Right cardiac atrium (tissue), 5 donors: ENCODE results near the gene DLK1. TPM values are rescaled to one million over a fixed set of nuclear protein-coding genes. Genes with fewer than 3 reads are reported as not detected.

Experiments used
- ATAC-seq, 2 donors: fragments of 200-7000 bp; cut with Tn5 transposase; one replicate each; pipeline versions ENCODE4 v1.8.0 to v1.9.1; 2020; ENCODE audit warnings: moderate library complexity in 2 of 2, mild to moderate bottlenecking in 1 of 2
- DNase-seq, 3 donors: peaks; one replicate each; pipeline ENCODE4 v3.0.0-alpha.2; 2020
- H3K27ac ChIP-seq: one replicate; pipeline ENCODE4 v1.5.1; 2013; ENCODE audit warnings: mild to moderate bottlenecking, low read length, control low read depth, moderate library complexity
- H3K27me3 ChIP-seq: one replicate; pipeline ENCODE4 v1.6.1; 2013; ENCODE audit not compliant: control insufficient read depth, insufficient read depth
- H3K4me1 ChIP-seq: one replicate; pipeline ENCODE4 v1.6.1; 2013; ENCODE audit warnings: low read length; ENCODE audit not compliant: control insufficient read depth, insufficient read depth
- H3K4me3 ChIP-seq: one replicate; pipeline ENCODE4 v1.5.1; 2013; ENCODE audit warnings: low read length, control low read depth
- H3K9me3 ChIP-seq: one replicate; pipeline ENCODE4 v1.6.1; 2013; ENCODE audit warnings: low read length; ENCODE audit not compliant: control insufficient read depth
- WGBS: extraction: QIAGEN DNeasy Blood & Tissue Kit; methylation state at CpG from one replicate; pipeline ENCODE4 v1.1.7; 2013; 5-methylcytosine and 5-hydroxymethylcytosine counted together
- intact Hi-C, 4 donors: fragments of 100-400 bp; cut with DNase I; formaldehyde crosslinking; loops; one replicate each; pipeline versions ENCODE4 v1.11.0 to v1.14.0; 2022 to 2023
- polyA plus RNA-seq: library from polyadenylated mRNA; stranded (reverse); fragments of 200-250 nt; gene quantifications from one replicate; pipeline ENCODE4 v1.2.3, GENCODE V29; 2013
- total RNA-seq, 4 donors: library from RNA; stranded (reverse); fragmentation: NEBNext Ultra II Directional; extraction: Animal tissue kit (Norgen Biotek cat#: 25700); gene quantifications; one replicate each; pipeline ENCODE4 v1.2.1, GENCODE V29; 2021
- donor health status: healthy with polysubstance abuse.
- donor health status: DM: no; HTN: yes; CAD: no.
- donor health status: DM: no; HTN: no; CAD: no.
- donor health status: DM: no; HTN: yes; CAD: no; lungs with severe emphysema.
- donor health status: DM: yes; HTN: yes; CAD: no.

Gene DLK1
- total and polyA plus RNA-seq, 5 donors: 0.07 TPM; not detected in 4

- Histone ChIP-seq H3K27ac (no peak overlapping the region), H3K27me3 (no peaks in the 10 kb centered on the region), H3K4me1 (no peaks in the 10 kb centered on the region), H3K9me3 (no peaks in the 10 kb centered on the region), H3K4me3 (no peak overlapping the region)
- 94% methylated on average over 2 of the region's 2 CpGs for WGBS
- ATAC-seq (no peak), DNase-seq (no peak)
- intact Hi-C loops: no loop called here
Observed at GRCh38 chr14:100765296-100765695, 38.6 kb downstream of the DLK1 start.

- Histone ChIP-seq H3K27me3 (no peaks in the 10 kb centered on the region), H3K9me3 (no peaks in the 10 kb centered on the region), H3K4me1 (no peaks in the 10 kb centered on the region), H3K27ac (no peak overlapping the region), H3K4me3 (no peak overlapping the region)
- intact Hi-C loops: no loop called here
- ATAC-seq (no peak), DNase-seq (no peak)
- WGBS: 92% methylated on average over 7 of the region's 7 CpGs
Observed at GRCh38 chr14:100765991-100766390, 39.3 kb downstream of the DLK1 start.

GRCh38 chr14:100767003-100767787 is 40.5 kb downstream of the DLK1 start:
- no peak for ATAC-seq
- no peak overlapping the region for H3K27ac ChIP-seq
- intact Hi-C loops: no loop called here
- no peaks in the 10 kb centered on the region for H3K9me3 ChIP-seq
- H3K4me3 ChIP-seq: no peak overlapping the region
- H3K27me3 ChIP-seq: no peaks in the 10 kb centered on the region
- no peak for DNase-seq
- no peaks in the 10 kb centered on the region for H3K4me1 ChIP-seq
- WGBS: 78% methylated on average over 15 of the region's 15 CpGs

- H3K4me1 ChIP-seq: no peaks in the 10 kb centered on the region
- H3K27me3 ChIP-seq: no peaks in the 10 kb centered on the region
- DNase-seq (no peak), ATAC-seq (no peak)
- 73% methylated on average over 14 of the region's 14 CpGs for WGBS
- no peaks in the 10 kb centered on the region for H3K9me3 ChIP-seq
- H3K4me3 ChIP-seq: no peak overlapping the region
- intact Hi-C loops: no loop called here
- no peak overlapping the region for H3K27ac ChIP-seq
Observed at GRCh38 chr14:100767788-100768536, 41.3 kb downstream of the DLK1 start.

- WGBS: 75% methylated on average over 32 of the region's 32 CpGs
Observed at GRCh38 chr14:100769035-100769939, 42.6 kb downstream of the DLK1 start.

GRCh38 chr14:100770046-100770445 is 43.4 kb downstream of the DLK1 start:
- intact Hi-C loops: no loop called here
- no peaks in the 10 kb centered on the region for H3K9me3 ChIP-seq
- H3K4me1 ChIP-seq: no peaks in the 10 kb centered on the region
- ATAC-seq: no peak
- 73% methylated on average over 4 of the region's 4 CpGs for WGBS
- no peak overlapping the region for H3K4me3 ChIP-seq
- no peak for DNase-seq
- H3K27me3 ChIP-seq: no peaks in the 10 kb centered on the region
- no peak overlapping the region for H3K27ac ChIP-seq

More at GRCh38 chr14:100769035-100769939, 42.6 kb downstream of the DLK1 start:
- Histone ChIP-seq H3K27ac (no peak overlapping the region), H3K27me3 (no peaks in the 10 kb centered on the region), H3K9me3 (no peaks in the 10 kb centered on the region), H3K4me1 (no peaks in the 10 kb centered on the region), H3K4me3 (no peak overlapping the region)
- DNase-seq (no peak), ATAC-seq (no peak)
- intact Hi-C loops: no loop called here

- no peaks in the 10 kb centered on the region for H3K27me3 ChIP-seq
- 88% methylated on average over 5 of the region's 5 CpGs for WGBS
- intact Hi-C loops: no loop called here
- no peaks in the 10 kb centered on the region for H3K4me1 ChIP-seq
- no peak overlapping the region for H3K4me3 ChIP-seq
- ATAC-seq: no peak
- H3K27ac ChIP-seq: no peak overlapping the region
- DNase-seq: no peak
- no peaks in the 10 kb centered on the region for H3K9me3 ChIP-seq
Observed at GRCh38 chr14:100770605-100771120, 44.0 kb downstream of the DLK1 start.

GRCh38 chr14:100771121-100771800 is 44.6 kb downstream of the DLK1 start:
- no peaks in the 10 kb centered on the region for H3K9me3 ChIP-seq
- no peak overlapping the region for H3K4me3 ChIP-seq
- ATAC-seq (no peak), DNase-seq (no peak)
- H3K27ac ChIP-seq: no peak overlapping the region
- H3K4me1 ChIP-seq: no peaks in the 10 kb centered on the region
- no peaks in the 10 kb centered on the region for H3K27me3 ChIP-seq
- 60% methylated on average over 13 of the region's 13 CpGs for WGBS
- intact Hi-C loops: no loop called here

GRCh38 chr14:100772607-100773165 is 46.0 kb downstream of the DLK1 start:
- Histone ChIP-seq H3K4me1 (no peaks in the 10 kb centered on the region), H3K9me3 (no peaks in the 10 kb centered on the region), H3K4me3 (no peak overlapping the region), H3K27me3 (no peaks in the 10 kb centered on the region), H3K27ac (no peak overlapping the region)
- 89% methylated on average over 9 of the region's 9 CpGs for WGBS
- ATAC-seq (no peak), DNase-seq (no peak)
- intact Hi-C loops: no loop called here
